SK-N-SH treated with all-trans-retinoic acid at 6 μM for 48 hours (cell line): ENCODE data around the gene LRCH4.

ENCODE experiments used
- ATAC-seq: fragments of 200-7000 bp; cut with Tn5 transposase; 3 replicates; pipeline ENCODE4 v1.9.1; 2020; ENCODE audit warnings: mild to moderate bottlenecking, moderate library complexity
- BACH2 ChIP-seq: fragments of 250-450 bp; sonication (Bioruptor Pico); IDR thresholded peaks from 2 replicates; pipeline ENCODE4 v1.9.0; 2021; ENCODE audit warnings: mild to moderate bottlenecking, borderline replicate concordance
- CSDC2 ChIP-seq: fragments of 250-450 bp; sonication (Bioruptor Pico); IDR thresholded peaks from 2 replicates; pipeline ENCODE4 v1.5.0; 2020; ENCODE audit warnings: mild to moderate bottlenecking, moderate library complexity
- ESRRG ChIP-seq: fragments of 250-450 bp; sonication (Bioruptor Pico); IDR thresholded peaks from 2 replicates; pipeline ENCODE4 v1.6.1; 2021; ENCODE audit warnings: mild to moderate bottlenecking
- GLIS3 ChIP-seq: fragments of 250-450 bp; sonication (Bioruptor Pico); IDR thresholded peaks from 2 replicates; pipeline ENCODE4 v1.5.0; 2020; ENCODE audit warnings: mild to moderate bottlenecking, moderate library complexity
- ISL1 ChIP-seq: fragments of 250-450 bp; sonication (Bioruptor Pico); IDR thresholded peaks from 2 replicates; pipeline ENCODE4 v2.1.2; 2022; ENCODE audit warnings: mild to moderate bottlenecking, moderate library complexity
- OSR1 ChIP-seq: fragments of 250-450 bp; sonication (Bioruptor Pico); IDR thresholded peaks from 2 replicates; pipeline ENCODE4 v1.8.0; 2022; ENCODE audit warnings: moderate library complexity, mild to moderate bottlenecking, inconsistent platforms
- PPARA ChIP-seq: fragments of 250-450 bp; sonication (Bioruptor Pico); IDR thresholded peaks from 2 replicates; pipeline ENCODE4 v1.5.0; 2020; ENCODE audit warnings: mild to moderate bottlenecking, borderline replicate concordance
- RARB ChIP-seq: fragments of 250-450 bp; sonication (Bioruptor Pico); IDR thresholded peaks from 2 replicates; pipeline ENCODE4 v1.8.0; 2021; ENCODE audit warnings: mild to moderate bottlenecking, moderate library complexity
- TOX ChIP-seq: fragments of 250-450 bp; sonication (Bioruptor Pico); IDR thresholded peaks from 2 replicates; pipeline ENCODE4 v1.8.0; 2021; ENCODE audit warnings: mild to moderate bottlenecking, moderate library complexity, borderline replicate concordance
- ZC3H10 ChIP-seq: fragments of 250-450 bp; sonication (Bioruptor Pico); IDR thresholded peaks from 2 replicates; pipeline ENCODE4 v1.5.1; 2021; ENCODE audit warnings: mild to moderate bottlenecking, moderate library complexity
- ZFP3 ChIP-seq: fragments of 250-450 bp; sonication (Bioruptor Pico); IDR thresholded peaks from 2 replicates; pipeline ENCODE4 v1.5.0; 2020; ENCODE audit warnings: mild to moderate bottlenecking, moderate library complexity
- ZFP30 ChIP-seq: fragments of 450-650 bp; formaldehyde crosslinking; IDR thresholded peaks from 2 replicates; pipeline ENCODE4 v1.5.0; 2022; ENCODE audit warnings: mild to moderate bottlenecking, moderate library complexity
- ZNF565 ChIP-seq: fragments of 450-650 bp; formaldehyde crosslinking; conservative IDR thresholded peaks from 2 replicates; pipeline ENCODE4 v1.5.0; 2020; ENCODE audit warnings: low read depth, mild to moderate bottlenecking, moderate library complexity
- ZNF8 ChIP-seq: fragments of 450-650 bp; formaldehyde crosslinking; IDR thresholded peaks from 2 replicates; pipeline ENCODE4 v1.5.0; 2020; ENCODE audit warnings: mild to moderate bottlenecking, moderate library complexity
- TF ChIP-seq, protein P1 (sequence below): fragments of 250-450 bp; sonication (Bioruptor Pico); IDR thresholded peaks from 2 replicates; pipeline ENCODE4 v1.5.1; 2021; ENCODE audit warnings: mild to moderate bottlenecking, moderate library complexity
- TF ChIP-seq, protein P2 (sequence below): fragments of 250-450 bp; sonication (Bioruptor Pico); IDR thresholded peaks from 2 replicates; pipeline ENCODE4 v1.5.0; 2020; ENCODE audit warnings: mild to moderate bottlenecking, moderate library complexity
- TF ChIP-seq, protein P3 (sequence below): fragments of 250-450 bp; sonication (Bioruptor Pico); IDR thresholded peaks from 2 replicates; pipeline ENCODE4 v1.5.1; 2020; ENCODE audit warnings: low read depth, mild to moderate bottlenecking, moderate library complexity
- TF ChIP-seq, protein P4 (sequence below): fragments of 250-450 bp; sonication (Bioruptor Pico); IDR thresholded peaks from 2 replicates; pipeline ENCODE4 v1.8.0; 2021; ENCODE audit warnings: low read depth, mild to moderate bottlenecking, moderate library complexity, borderline replicate concordance
- TF ChIP-seq, protein P5 (sequence below): fragments of 250-450 bp; sonication (Bioruptor Pico); IDR thresholded peaks from 2 replicates; pipeline ENCODE4 v1.8.0; 2020; ENCODE audit warnings: mild to moderate bottlenecking, moderate library complexity, borderline replicate concordance

Gene LRCH4, protein sequence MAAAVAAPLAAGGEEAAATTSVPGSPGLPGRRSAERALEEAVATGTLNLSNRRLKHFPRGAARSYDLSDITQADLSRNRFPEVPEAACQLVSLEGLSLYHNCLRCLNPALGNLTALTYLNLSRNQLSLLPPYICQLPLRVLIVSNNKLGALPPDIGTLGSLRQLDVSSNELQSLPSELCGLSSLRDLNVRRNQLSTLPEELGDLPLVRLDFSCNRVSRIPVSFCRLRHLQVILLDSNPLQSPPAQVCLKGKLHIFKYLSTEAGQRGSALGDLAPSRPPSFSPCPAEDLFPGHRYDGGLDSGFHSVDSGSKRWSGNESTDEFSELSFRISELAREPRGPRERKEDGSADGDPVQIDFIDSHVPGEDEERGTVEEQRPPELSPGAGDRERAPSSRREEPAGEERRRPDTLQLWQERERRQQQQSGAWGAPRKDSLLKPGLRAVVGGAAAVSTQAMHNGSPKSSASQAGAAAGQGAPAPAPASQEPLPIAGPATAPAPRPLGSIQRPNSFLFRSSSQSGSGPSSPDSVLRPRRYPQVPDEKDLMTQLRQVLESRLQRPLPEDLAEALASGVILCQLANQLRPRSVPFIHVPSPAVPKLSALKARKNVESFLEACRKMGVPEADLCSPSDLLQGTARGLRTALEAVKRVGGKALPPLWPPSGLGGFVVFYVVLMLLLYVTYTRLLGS

DNA sequence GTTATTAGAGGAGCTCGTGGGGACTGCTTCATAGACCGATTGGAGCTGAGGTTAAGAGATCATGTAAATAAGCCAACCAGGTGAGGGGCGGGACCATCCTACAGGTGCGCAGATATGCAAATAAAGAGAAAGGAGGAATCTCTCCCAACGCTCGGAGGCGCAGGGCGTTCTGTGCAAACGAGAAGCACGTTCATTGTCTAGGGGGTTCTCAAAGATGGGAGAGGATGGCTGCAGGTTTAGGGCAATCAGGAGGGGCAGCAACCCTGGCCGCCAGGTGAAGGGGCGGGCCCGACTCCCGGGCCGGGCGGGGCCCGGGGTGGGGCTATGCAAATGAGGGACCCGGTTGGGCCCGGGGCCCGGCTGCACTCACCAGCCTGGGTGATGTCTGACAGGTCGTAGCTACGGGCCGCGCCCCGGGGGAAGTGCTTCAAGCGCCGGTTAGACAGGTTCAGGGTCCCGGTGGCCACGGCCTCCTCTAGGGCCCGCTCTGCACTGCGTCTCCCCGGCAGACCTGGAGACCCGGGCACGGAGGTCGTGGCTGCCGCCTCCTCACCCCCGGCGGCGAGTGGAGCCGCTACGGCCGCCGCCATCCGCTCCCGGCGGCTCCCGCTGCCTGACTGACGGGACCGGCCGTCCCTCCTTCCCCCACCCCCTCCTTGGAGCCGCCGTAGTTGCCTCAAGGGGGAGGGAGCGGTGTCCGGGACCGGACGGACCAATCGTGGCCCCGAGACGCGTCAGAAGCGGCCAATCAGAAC is at the start of gene LRCH4:
LRCH4 (minus strand) TSS at position 619 of the 755 bp plus-strand sequence; CDS start at position 590, 29 bp downstream.
- TF ChIP-seq GLIS3 (CRISPR knock-in tag) (0 out of 2 replicates have a peak, but pooled peaks have one; percentile 43), ESRRG (CRISPR knock-in tag) (peak; percentile 80; the same call in 1 of the 2 replicates)
- TF ChIP-seq, protein P1, sequence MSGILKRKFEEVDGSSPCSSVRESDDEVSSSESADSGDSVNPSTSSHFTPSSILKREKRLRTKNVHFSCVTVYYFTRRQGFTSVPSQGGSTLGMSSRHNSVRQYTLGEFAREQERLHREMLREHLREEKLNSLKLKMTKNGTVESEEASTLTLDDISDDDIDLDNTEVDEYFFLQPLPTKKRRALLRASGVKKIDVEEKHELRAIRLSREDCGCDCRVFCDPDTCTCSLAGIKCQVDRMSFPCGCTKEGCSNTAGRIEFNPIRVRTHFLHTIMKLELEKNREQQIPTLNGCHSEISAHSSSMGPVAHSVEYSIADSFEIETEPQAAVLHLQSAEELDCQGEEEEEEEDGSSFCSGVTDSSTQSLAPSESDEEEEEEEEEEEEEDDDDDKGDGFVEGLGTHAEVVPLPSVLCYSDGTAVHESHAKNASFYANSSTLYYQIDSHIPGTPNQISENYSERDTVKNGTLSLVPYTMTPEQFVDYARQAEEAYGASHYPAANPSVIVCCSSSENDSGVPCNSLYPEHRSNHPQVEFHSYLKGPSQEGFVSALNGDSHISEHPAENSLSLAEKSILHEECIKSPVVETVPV (CRISPR knock-in tag) = no peak
- TF ChIP-seq, protein P2, sequence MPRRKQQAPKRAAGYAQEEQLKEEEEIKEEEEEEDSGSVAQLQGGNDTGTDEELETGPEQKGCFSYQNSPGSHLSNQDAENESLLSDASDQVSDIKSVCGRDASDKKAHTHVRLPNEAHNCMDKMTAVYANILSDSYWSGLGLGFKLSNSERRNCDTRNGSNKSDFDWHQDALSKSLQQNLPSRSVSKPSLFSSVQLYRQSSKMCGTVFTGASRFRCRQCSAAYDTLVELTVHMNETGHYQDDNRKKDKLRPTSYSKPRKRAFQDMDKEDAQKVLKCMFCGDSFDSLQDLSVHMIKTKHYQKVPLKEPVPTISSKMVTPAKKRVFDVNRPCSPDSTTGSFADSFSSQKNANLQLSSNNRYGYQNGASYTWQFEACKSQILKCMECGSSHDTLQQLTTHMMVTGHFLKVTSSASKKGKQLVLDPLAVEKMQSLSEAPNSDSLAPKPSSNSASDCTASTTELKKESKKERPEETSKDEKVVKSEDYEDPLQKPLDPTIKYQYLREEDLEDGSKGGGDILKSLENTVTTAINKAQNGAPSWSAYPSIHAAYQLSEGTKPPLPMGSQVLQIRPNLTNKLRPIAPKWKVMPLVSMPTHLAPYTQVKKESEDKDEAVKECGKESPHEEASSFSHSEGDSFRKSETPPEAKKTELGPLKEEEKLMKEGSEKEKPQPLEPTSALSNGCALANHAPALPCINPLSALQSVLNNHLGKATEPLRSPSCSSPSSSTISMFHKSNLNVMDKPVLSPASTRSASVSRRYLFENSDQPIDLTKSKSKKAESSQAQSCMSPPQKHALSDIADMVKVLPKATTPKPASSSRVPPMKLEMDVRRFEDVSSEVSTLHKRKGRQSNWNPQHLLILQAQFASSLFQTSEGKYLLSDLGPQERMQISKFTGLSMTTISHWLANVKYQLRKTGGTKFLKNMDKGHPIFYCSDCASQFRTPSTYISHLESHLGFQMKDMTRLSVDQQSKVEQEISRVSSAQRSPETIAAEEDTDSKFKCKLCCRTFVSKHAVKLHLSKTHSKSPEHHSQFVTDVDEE (CRISPR knock-in tag) = 0 out of 2 replicates have a peak, but pooled peaks have one; percentile 31
- ATAC-seq = peak; percentile 26

DNA sequence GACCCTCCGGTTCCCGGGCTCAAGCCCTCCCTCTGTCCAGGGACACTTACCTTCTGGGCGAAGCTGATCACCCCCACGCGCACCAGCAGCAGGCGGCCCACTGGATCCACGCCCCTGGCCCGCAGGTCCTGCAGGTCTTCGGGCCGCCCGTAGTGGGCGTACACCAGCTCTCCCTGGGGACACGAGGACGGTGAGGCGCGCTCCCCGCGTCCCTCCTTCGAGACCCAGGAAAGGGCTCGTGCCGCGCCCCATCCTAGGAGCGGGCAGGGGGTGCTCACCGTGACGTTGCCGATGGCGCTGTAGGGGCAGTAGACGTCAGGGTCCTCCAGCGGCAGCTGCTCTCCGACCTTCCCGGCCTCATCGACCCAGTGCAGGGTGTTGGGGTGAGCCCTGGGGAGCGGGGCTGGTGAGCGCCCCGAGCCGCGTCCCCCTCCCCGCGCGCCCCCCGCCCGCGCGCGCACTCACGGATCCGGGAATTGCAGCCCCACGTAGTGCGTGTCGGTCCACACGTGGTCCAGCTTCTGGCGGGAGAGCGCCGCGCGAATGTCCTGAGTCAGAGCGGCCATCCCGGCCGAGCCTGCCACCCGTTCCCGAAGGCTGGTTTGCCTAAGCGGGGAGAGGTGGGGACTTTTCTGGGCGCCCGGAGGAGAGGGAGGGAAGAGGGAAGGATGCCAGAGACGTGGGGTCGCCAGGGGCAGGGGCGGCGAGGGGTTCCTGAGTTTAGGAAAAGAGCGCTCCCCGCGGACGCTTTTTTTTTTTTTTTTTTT is 47.2 kb upstream of the LRCH4 start:
- TF ChIP-seq, protein P3, sequence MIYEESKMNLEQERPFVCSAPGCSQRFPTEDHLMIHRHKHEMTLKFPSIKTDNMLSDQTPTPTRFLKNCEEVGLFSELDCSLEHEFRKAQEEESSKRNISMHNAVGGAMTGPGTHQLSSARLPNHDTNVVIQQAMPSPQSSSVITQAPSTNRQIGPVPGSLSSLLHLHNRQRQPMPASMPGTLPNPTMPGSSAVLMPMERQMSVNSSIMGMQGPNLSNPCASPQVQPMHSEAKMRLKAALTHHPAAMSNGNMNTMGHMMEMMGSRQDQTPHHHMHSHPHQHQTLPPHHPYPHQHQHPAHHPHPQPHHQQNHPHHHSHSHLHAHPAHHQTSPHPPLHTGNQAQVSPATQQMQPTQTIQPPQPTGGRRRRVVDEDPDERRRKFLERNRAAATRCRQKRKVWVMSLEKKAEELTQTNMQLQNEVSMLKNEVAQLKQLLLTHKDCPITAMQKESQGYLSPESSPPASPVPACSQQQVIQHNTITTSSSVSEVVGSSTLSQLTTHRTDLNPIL = no peak
- TF ChIP-seq GLIS3 (CRISPR knock-in tag) (no peak), CSDC2 (CRISPR knock-in tag) (no peak), RARB (CRISPR knock-in tag) (no peak), ZNF8 (CRISPR knock-in tag) (no peak), ZNF565 (CRISPR knock-in tag) (no peak), ISL1 (CRISPR knock-in tag) (no peak), ZFP30 (CRISPR knock-in tag) (no peak), OSR1 (no peak), BACH2 (CRISPR knock-in tag) (no peak), ZC3H10 (CRISPR knock-in tag) (no peak), ESRRG (CRISPR knock-in tag) (no peak), TOX (CRISPR knock-in tag) (no peak), PPARA (CRISPR knock-in tag) (no peak), ZFP3 (CRISPR knock-in tag) (no peak)
- TF ChIP-seq, protein P4, sequence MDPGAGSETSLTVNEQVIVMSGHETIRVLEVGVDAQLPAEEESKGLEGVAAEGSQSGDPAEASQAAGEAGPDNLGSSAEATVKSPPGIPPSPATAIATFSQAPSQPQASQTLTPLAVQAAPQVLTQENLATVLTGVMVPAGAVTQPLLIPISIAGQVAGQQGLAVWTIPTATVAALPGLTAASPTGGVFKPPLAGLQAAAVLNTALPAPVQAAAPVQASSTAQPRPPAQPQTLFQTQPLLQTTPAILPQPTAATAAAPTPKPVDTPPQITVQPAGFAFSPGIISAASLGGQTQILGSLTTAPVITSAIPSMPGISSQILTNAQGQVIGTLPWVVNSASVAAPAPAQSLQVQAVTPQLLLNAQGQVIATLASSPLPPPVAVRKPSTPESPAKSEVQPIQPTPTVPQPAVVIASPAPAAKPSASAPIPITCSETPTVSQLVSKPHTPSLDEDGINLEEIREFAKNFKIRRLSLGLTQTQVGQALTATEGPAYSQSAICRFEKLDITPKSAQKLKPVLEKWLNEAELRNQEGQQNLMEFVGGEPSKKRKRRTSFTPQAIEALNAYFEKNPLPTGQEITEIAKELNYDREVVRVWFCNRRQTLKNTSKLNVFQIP (CRISPR knock-in tag) = no peak
- TF ChIP-seq, protein P5, sequence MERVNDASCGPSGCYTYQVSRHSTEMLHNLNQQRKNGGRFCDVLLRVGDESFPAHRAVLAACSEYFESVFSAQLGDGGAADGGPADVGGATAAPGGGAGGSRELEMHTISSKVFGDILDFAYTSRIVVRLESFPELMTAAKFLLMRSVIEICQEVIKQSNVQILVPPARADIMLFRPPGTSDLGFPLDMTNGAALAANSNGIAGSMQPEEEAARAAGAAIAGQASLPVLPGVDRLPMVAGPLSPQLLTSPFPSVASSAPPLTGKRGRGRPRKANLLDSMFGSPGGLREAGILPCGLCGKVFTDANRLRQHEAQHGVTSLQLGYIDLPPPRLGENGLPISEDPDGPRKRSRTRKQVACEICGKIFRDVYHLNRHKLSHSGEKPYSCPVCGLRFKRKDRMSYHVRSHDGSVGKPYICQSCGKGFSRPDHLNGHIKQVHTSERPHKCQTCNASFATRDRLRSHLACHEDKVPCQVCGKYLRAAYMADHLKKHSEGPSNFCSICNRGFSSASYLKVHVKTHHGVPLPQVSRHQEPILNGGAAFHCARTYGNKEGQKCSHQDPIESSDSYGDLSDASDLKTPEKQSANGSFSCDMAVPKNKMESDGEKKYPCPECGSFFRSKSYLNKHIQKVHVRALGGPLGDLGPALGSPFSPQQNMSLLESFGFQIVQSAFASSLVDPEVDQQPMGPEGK (CRISPR knock-in tag) = no peak
- TF ChIP-seq, protein P1 (CRISPR knock-in tag) = no peak
- TF ChIP-seq, protein P2 (CRISPR knock-in tag) = no peak
- peak; percentile 85 for ATAC-seq
